Activated T-helper 1 cell treated with anti-CD3 and anti-CD28 coated beads, Interleukin-12 subunit alpha, Interleukin-12 subunit beta, Interleukin-2, Interleukin-4 antibody, amounts not matched to agents 30 ng/mL and 10 ng/mL and 1 ng/mL, durations not matched to agents 14 hours and 24 hours and 36 hours (primary cell): Measurements from ENCODE around the gene CDK19. TPM values are rescaled to one million over a fixed set of nuclear protein-coding genes. Genes with fewer than 3 reads are reported as not detected.
A peak's percentile ranks its signal among the peaks of the same experiment; 100 is the strongest.

ENCODE experiments used
- DNase-seq: peaks from one replicate; pipeline ENCODE4 v3.0.0; 2021; ENCODE audit warnings: low spot score
- H3K27ac Mint-ChIP-seq: one replicate; pipeline ENCODE4 v1.8.0; 2021; ENCODE audit warnings: mild to moderate bottlenecking, mixed read lengths
- H3K27me3 Mint-ChIP-seq: one replicate; pipeline ENCODE4 v1.8.0; 2022; ENCODE audit warnings: mild to moderate bottlenecking, moderate library complexity, mixed read lengths; ENCODE audit not compliant: insufficient read depth
- H3K36me3 Mint-ChIP-seq: one replicate; pipeline ENCODE4 v1.8.0; 2021; ENCODE audit warnings: low read depth, mixed read lengths
- H3K4me1 Mint-ChIP-seq: one replicate; pipeline ENCODE4 v1.8.0; 2021; ENCODE audit warnings: low read depth, mixed read lengths
- H3K4me3 Mint-ChIP-seq: one replicate; pipeline ENCODE4 v1.8.0; 2021; ENCODE audit warnings: mild to moderate bottlenecking, moderate library complexity, mixed read lengths
- H3K9me3 Mint-ChIP-seq: one replicate; pipeline ENCODE4 v1.8.0; 2021; ENCODE audit warnings: mixed read lengths
- intact Hi-C: fragments of 100-400 bp; cut with micrococcal nuclease; formaldehyde crosslinking; loops from one replicate; pipeline ENCODE4 v1.15.1; 2024
- total RNA-seq: library from RNA; stranded (reverse); gene quantifications from 2 replicates; pipeline ENCODE4 v1.2.3, GENCODE V29; 2022

Gene CDK19
- total RNA-seq, 1 donor from 2014 or later, result 12.4 TPM

DNA sequence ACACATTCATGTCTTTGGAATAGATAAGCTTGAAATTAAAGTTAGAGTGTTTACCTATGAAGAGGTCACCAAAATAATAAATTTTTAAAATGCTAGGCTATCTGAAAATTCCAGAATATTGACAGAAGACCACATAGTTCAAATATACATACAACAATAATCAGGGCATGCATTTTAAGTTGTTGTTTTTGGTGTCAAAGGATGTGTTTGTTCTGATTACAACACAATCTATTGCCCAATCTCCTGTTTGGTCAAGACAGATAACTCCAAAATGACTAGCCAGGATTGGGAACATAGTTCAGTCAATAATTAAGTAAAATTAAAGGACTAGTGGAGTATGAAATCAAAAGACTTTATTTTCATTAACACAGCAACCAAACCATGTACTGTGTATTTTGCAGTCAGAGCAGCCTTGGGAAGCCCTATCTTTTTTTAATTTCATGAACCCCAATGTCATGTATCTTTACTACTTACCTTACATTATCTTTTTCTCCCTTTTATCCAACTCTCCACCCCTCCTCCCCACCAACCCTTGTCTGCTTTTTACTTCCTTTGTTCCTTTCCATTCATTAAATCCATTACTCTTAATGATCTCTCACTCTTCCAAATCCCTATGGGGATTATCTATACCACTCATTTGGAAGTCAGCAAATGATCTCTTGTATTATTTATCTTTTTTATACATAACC, 111.2 kb downstream of the CDK19 start:
- no peak for DNase-seq
- Mint-ChIP-seq H3K36me3 (peaks cover 1% of the 10 kb centered on the region), H3K27me3 (no peaks in the 10 kb centered on the region), H3K9me3 (no peaks in the 10 kb centered on the region), H3K4me3 (no peak overlapping the region), H3K4me1 (no peaks in the 10 kb centered on the region), H3K27ac (no peak overlapping the region)
- intact Hi-C loops, result no loop called here

DNA sequence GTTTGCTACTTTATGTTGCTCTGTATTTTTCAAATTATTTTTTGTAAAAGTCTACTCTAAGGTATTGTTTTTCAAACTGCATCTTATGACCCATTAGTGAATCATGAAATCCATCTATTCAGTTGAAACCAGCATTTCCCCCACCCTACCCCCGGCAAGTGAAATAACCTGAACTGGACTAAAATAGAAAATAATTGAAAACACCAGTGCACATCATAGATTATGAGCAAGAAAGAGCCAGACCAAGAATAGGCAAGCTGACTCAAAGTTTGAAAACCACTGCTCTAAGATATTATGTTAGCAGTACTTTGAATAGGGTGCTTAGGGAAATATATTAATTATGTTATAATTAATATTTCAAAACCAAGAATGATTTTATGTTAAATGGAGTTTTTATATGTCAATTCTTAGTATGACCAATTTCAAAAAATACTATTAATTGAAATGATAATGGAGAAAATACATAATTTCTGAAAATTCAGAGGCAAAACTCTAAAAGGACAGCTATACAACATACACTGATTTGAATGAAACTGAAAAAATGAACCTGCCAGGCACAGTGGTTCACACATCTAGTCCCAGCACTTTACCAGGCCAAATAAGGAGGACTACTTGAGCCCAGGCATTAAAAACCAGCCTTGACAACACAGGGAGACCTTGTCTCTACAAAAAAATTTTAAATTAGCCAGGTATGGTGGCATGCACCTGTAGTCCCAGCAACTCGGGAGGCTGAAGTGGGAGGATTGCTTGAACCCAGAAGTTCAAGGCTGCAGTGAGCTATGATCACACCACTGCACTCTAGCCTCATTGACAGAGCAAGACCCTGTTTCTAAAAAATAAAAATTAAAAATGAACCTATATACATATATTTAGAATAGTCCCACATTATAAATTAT, 112.0 kb downstream of the CDK19 start:
- Mint-ChIP-seq H3K36me3 (peaks cover 1% of the 10 kb centered on the region), H3K27me3 (no peaks in the 10 kb centered on the region), H3K4me1 (no peaks in the 10 kb centered on the region), H3K27ac (no peak overlapping the region), H3K9me3 (no peaks in the 10 kb centered on the region), H3K4me3 (no peak overlapping the region)
- no peak for DNase-seq
- intact Hi-C loops, result no loop called here

GRCh38 chr6:110699780-110700179, 115.5 kb downstream of the CDK19 start:
- DNase-seq, result no peak
- no peak overlapping the region for H3K27ac Mint-ChIP-seq
- H3K4me3 Mint-ChIP-seq, result no peak overlapping the region
- no peaks in the 10 kb centered on the region for H3K9me3 Mint-ChIP-seq
- no peaks in the 10 kb centered on the region for H3K27me3 Mint-ChIP-seq
- intact Hi-C loops, result no loop called here
- H3K4me1 Mint-ChIP-seq, result no peaks in the 10 kb centered on the region
- peaks cover 2% of the 10 kb centered on the region for H3K36me3 Mint-ChIP-seq

DNA sequence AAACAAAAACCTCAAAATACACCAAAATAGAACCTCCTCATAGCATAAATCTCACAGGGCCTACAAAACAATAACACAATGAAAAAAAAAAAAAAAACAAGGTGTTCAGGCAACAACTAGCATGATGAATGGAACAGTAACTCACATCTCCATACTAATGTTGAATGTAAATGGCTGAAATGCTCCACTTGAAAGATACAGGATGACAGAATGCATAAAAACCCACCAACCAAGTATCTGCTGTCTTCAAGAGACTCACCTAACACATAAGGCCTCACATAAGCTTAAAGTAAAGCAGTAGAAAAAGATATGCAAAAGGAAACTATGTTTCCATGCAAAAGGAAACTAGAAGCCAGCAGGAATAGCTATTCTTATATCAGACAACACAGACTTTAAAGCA, 121.3 kb downstream of the CDK19 start:
- no peaks in the 10 kb centered on the region for H3K27me3 Mint-ChIP-seq
- peaks cover 3% of the 10 kb centered on the region for H3K36me3 Mint-ChIP-seq
- peaks cover 3% of the 10 kb centered on the region for H3K9me3 Mint-ChIP-seq
- DNase-seq, result no peak
- intact Hi-C loops, result no loop called here
- no peak overlapping the region for H3K27ac Mint-ChIP-seq
- no peaks in the 10 kb centered on the region for H3K4me1 Mint-ChIP-seq
- H3K4me3 Mint-ChIP-seq, result no peak overlapping the region

- Mint-ChIP-seq H3K9me3 (peaks cover 3% of the 10 kb centered on the region), H3K4me1 (no peaks in the 10 kb centered on the region), H3K4me3 (no peak overlapping the region), H3K36me3 (peaks cover 3% of the 10 kb centered on the region), H3K27me3 (no peaks in the 10 kb centered on the region), H3K27ac (no peak overlapping the region)
- intact Hi-C loops, result no loop called here
- DNase-seq, result no peak
Observed at GRCh38 chr6:110693296-110693695, 122.0 kb downstream of the CDK19 start.

DNA sequence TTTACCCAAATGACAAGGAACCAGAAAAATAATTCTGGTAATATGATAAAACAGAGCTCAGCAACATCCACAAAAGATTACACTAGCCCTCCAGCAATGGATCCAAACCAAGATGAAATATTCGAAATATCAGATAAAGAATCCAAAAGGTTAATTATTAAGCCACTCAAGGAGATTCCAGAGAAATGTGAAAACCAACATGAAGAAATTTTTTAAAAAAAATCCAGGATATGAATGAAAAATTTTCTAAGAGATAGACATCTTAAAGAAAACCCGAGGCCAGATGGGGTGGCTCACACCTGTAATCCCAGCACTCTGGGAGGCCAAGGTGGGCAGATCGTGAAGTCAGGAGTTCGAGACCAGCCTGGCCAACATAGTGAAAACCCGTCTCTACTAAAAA, 124.4 kb downstream of the CDK19 start:
- no peak overlapping the region for H3K4me3 Mint-ChIP-seq
- H3K27me3 Mint-ChIP-seq, result no peaks in the 10 kb centered on the region
- peaks cover 3% of the 10 kb centered on the region for H3K9me3 Mint-ChIP-seq
- peaks cover 3% of the 10 kb centered on the region for H3K36me3 Mint-ChIP-seq
- peaks cover 8% of the 10 kb centered on the region for H3K4me1 Mint-ChIP-seq
- intact Hi-C loops, result no loop called here
- H3K27ac Mint-ChIP-seq, result no peak overlapping the region
- no peak for DNase-seq

- H3K27me3 Mint-ChIP-seq, result no peaks in the 10 kb centered on the region
- H3K36me3 Mint-ChIP-seq, result peaks cover 1% of the 10 kb centered on the region
- H3K4me1 Mint-ChIP-seq, result peaks cover 8% of the 10 kb centered on the region
- intact Hi-C loops, result no loop called here
- no peak overlapping the region for H3K27ac Mint-ChIP-seq
- no peak overlapping the region for H3K4me3 Mint-ChIP-seq
- DNase-seq, result no peak
- peaks cover 3% of the 10 kb centered on the region for H3K9me3 Mint-ChIP-seq
Observed at GRCh38 chr6:110690106-110690654, 125.1 kb downstream of the CDK19 start.

DNA sequence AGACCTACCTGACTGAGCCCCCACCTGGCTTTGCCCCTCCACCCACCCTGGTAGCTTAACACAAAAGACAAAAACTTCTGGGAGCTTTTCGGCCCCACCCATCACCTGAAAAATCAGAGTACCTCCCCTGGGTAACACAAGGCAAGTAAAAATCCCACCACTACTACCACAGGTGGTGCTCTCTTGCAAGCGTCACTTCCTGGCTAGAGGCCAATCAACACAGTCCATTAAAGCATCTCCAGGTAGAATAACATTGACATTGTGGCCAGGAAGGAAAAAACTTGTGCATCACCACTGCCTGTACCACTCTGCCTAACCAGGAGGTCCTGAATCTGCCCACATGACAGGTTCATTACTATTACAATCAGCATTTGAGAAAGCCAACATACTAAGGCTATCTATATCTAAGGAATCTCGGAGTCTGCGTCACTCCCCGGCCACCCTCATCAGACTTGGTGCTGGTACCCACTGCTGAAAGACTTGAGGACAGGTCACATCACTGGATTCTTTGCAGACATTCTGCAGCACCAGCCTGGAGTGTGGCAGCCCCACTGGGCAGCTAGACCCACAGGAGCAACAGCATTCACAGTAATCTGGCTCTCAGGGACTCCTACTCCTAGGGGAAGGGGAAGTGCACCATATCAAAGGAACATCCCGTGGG, 125.9 kb downstream of the CDK19 start:
- peaks cover 3% of the 10 kb centered on the region for H3K9me3 Mint-ChIP-seq
- no peak overlapping the region for H3K4me3 Mint-ChIP-seq
- H3K27ac Mint-ChIP-seq, result no peak overlapping the region
- intact Hi-C loops, result no loop called here
- no peak for DNase-seq
- H3K27me3 Mint-ChIP-seq, result no peaks in the 10 kb centered on the region
- H3K4me1 Mint-ChIP-seq, result peaks cover 8% of the 10 kb centered on the region
- peaks cover 1% of the 10 kb centered on the region for H3K36me3 Mint-ChIP-seq

DNA sequence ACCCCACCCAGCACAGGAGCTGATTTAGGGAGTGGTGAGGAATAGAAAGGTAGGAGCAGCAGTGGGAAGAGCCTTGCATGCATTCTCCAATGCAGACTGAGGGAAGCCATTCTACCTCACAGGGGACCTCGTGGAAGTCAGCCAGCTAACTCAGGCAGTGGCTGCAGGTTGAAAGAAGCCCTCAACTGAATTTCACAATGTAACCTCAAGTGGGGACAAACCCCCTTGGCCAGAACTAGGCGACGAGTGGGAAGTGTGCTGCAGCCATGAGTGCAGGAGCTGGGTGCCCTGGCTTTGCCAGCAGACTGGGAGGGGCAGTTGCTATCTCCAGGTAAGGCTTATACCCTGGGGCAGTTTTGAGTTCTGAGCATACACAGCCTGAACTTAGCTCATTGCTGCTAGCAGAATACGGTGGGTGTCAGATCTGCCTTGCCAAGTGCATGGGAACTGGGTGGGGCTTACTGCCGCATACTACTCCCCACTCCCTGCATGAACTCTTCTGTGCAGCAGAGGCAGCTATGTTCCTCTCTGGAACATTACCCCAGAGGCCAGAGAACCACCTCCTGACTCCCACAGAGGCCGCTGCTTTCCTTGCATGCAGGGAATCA, 126.5 kb downstream of the CDK19 start:
- no peaks in the 10 kb centered on the region for H3K9me3 Mint-ChIP-seq
- H3K27ac Mint-ChIP-seq, result peak overlapping the region; percentile 26
- H3K36me3 Mint-ChIP-seq, result peaks cover 1% of the 10 kb centered on the region
- H3K4me1 Mint-ChIP-seq, result peaks cover 8% of the 10 kb centered on the region
- no peak for DNase-seq
- no peak overlapping the region for H3K4me3 Mint-ChIP-seq
- H3K27me3 Mint-ChIP-seq, result no peaks in the 10 kb centered on the region
- intact Hi-C loops, result no loop called here

- H3K27ac Mint-ChIP-seq, result no peak overlapping the region
- H3K4me3 Mint-ChIP-seq, result no peak overlapping the region
- intact Hi-C loops, result no loop called here
- H3K27me3 Mint-ChIP-seq, result no peaks in the 10 kb centered on the region
- H3K9me3 Mint-ChIP-seq, result no peaks in the 10 kb centered on the region
- DNase-seq, result no peak
- H3K36me3 Mint-ChIP-seq, result no peaks in the 10 kb centered on the region
- H3K4me1 Mint-ChIP-seq, result peaks cover 11% of the 10 kb centered on the region
Observed at GRCh38 chr6:110687326-110687725, 127.9 kb downstream of the CDK19 start.

DNA sequence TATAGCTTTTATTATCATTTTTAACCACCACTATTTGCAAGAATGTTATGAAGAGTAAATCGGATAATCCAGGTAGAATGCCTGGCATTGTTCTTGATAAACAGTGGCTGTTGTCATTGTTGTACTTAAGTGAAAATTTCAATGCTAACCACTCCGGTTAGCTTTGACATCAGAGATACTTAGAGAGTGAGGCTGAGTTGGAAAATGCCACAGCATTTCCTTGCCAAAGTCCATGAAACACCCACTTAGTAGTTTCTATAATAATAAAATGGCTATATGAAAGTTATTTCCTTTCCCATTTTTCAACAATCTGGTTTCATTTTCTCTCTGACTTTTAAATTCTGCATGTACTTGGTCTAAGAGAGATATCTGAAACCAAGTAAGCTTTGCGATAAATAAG, 132.0 kb downstream of the CDK19 start:
- intact Hi-C loops, result loop anchor here (2.0 kb wide), 3 partner anchors 276 to 528 kb away; partner anchors contain the start of gene GTF3C6
- Mint-ChIP-seq H3K4me3 (no peak overlapping the region), H3K36me3 (no peaks in the 10 kb centered on the region), H3K27me3 (no peaks in the 10 kb centered on the region), H3K9me3 (no peaks in the 10 kb centered on the region), H3K27ac (no peak overlapping the region), H3K4me1 (peaks cover 21% of the 10 kb centered on the region)
- DNase-seq, result no peak

GRCh38 chr6:110682460-110682853, 132.8 kb downstream of the CDK19 start:
- no peak overlapping the region for H3K4me3 Mint-ChIP-seq
- no peaks in the 10 kb centered on the region for H3K36me3 Mint-ChIP-seq
- no peaks in the 10 kb centered on the region for H3K27me3 Mint-ChIP-seq
- DNase-seq, result peak; percentile 63
- no peak overlapping the region for H3K27ac Mint-ChIP-seq
- no peaks in the 10 kb centered on the region for H3K9me3 Mint-ChIP-seq
- intact Hi-C loops, result loop anchor here (1.0 to 2.0 kb wide), 10 partner anchors 133 to 528 kb away; partner anchors contain the start of genes AMD1, CDK19, GTF3C6 and RPF2
- peaks cover 20% of the 10 kb centered on the region for H3K4me1 Mint-ChIP-seq
